PFSK-1 (cell line): ENCODE measurements around the gene NFATC2IP.

Experiments
- FOXP2 ChIP-seq: optimal IDR thresholded peaks from 2 replicates; pipeline ENCODE3; 2011; ENCODE audit warnings: borderline replicate concordance, control low read depth, inconsistent platforms; ENCODE audit not compliant: insufficient read depth; ENCODE audit errors: extremely low read length, extremely low read depth
- POLR2AphosphoS5 ChIP-seq: IDR thresholded peaks from 2 replicates; pipeline ENCODE4 v1.6.1; 2012; ENCODE audit warnings: low read depth, mild to moderate bottlenecking, control low read depth, low read length, moderate library complexity
- SIN3A ChIP-seq: IDR thresholded peaks from 2 replicates; pipeline ENCODE4 v1.6.1; 2012; ENCODE audit warnings: mild to moderate bottlenecking, low read length, moderate library complexity, borderline replicate concordance; ENCODE audit not compliant: insufficient read depth
- TAF1 ChIP-seq: IDR thresholded peaks from 2 replicates; pipeline ENCODE4 v1.6.1; 2012; ENCODE audit warnings: low read length, control low read depth, borderline replicate concordance; ENCODE audit not compliant: insufficient read depth
- TF ChIP-seq, protein P1 (sequence below), 2 experiments: IDR thresholded peaks; 2 replicates each; pipeline versions ENCODE4 v1.6.1 to v1.8.0; 2011 to 2012; ENCODE audit warnings: low read depth in 2 of 2, low read length in 2 of 2, control low read depth in 1 of 2, inconsistent platforms in 1 of 2, mild to moderate bottlenecking in 1 of 2, moderate library complexity in 1 of 2; ENCODE audit not compliant: insufficient read depth in 1 of 2

NFATC2IP gene

DNA sequence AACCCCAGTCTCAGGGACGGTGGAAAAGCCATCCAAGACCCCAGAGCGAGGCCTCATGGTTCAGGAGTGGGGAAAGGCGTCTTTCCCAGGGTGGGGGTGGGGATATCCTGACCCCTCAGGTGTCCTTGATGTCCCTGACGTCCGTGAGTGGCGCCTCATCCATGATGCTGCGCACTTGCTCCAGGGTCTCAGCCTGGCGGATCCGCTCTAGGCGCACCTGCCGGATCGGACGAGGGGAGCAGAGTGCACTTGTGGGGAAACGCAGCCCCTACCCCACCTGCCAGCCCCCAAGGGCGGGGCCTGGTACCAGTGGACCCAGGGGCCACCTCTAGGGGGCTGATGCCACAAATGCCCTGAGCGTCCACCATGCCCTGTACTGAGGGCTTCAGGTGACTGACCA lies 45.9 kb upstream of the NFATC2IP start:
- TF ChIP-seq SIN3A (no peak), TAF1 (no peak), FOXP2 (no peak), POLR2AphosphoS5 (no peak)
- TF ChIP-seq, protein P1, sequence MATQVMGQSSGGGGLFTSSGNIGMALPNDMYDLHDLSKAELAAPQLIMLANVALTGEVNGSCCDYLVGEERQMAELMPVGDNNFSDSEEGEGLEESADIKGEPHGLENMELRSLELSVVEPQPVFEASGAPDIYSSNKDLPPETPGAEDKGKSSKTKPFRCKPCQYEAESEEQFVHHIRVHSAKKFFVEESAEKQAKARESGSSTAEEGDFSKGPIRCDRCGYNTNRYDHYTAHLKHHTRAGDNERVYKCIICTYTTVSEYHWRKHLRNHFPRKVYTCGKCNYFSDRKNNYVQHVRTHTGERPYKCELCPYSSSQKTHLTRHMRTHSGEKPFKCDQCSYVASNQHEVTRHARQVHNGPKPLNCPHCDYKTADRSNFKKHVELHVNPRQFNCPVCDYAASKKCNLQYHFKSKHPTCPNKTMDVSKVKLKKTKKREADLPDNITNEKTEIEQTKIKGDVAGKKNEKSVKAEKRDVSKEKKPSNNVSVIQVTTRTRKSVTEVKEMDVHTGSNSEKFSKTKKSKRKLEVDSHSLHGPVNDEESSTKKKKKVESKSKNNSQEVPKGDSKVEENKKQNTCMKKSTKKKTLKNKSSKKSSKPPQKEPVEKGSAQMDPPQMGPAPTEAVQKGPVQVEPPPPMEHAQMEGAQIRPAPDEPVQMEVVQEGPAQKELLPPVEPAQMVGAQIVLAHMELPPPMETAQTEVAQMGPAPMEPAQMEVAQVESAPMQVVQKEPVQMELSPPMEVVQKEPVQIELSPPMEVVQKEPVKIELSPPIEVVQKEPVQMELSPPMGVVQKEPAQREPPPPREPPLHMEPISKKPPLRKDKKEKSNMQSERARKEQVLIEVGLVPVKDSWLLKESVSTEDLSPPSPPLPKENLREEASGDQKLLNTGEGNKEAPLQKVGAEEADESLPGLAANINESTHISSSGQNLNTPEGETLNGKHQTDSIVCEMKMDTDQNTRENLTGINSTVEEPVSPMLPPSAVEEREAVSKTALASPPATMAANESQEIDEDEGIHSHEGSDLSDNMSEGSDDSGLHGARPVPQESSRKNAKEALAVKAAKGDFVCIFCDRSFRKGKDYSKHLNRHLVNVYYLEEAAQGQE (IDR thresholded peaks at IDR 0.05; ENCODE audit: insufficient read depth in 1 of 2, low read depth in 2 of 2, low read length in 2 of 2), result no peak

DNA sequence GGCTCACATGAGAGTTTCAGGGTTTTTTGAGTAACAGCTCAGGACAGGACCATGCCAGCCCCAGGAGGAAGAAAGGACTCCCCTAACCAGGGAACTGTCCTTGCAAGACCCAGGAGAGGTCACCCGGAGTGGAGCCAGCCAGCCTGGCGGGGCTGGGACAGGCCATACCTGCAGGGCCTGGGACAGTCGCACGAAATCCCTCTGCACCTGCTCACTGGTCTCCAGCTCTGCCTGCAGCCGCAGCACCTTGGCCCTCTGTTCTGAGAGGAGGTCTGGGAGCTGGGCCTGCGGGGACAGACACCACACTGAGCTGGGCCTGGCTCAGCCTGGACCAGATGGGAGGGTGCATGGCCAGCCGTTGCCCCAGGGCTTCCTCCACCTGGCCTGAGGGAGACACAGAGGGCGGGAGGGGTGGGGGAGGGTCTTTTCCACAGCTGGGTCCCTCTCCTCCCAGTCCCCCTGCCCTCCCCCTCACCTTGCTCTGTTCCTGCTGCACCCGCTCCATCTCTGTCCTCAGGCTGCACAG lies 45.4 kb upstream of the NFATC2IP start:
- TF ChIP-seq FOXP2 (no peak), SIN3A (no peak)

DNA sequence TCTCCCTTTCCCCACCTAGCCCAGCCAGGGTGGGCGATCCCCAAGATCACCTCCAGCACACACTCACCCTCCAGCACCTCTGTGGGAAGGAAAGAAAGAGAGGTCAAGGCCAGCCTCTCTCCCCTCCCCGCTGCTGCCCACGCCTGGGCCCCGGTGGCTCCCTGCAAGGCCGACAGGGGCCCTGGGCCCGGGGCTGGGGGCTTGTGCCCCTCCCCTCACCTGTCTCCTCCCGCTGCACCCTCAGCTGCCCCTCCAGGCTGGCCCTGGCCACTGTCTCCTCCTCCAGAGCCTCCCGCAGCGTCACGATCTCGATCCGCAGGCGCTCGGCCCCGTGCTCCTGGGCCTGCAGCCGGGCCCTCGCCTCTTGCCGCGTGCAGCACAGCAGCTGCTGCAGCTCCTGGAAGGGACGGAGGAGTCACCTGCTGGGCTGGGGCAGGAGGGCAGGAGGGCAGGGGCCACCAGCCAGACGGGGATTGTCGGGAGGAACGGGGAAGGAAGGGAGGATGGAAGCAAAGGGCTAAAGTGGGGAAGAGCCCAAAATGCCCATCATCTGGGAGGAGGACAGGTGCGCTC lies 44.9 kb upstream of the NFATC2IP start:
- no peak for TF ChIP-seq SIN3A
- no peak for TF ChIP-seq POLR2AphosphoS5
- TF ChIP-seq TAF1, result no peak
- no peak for TF ChIP-seq FOXP2
- TF ChIP-seq, protein P1 (IDR thresholded peaks at IDR 0.05; ENCODE audit: insufficient read depth in 1 of 2, low read depth in 2 of 2, low read length in 2 of 2), result no peak

DNA sequence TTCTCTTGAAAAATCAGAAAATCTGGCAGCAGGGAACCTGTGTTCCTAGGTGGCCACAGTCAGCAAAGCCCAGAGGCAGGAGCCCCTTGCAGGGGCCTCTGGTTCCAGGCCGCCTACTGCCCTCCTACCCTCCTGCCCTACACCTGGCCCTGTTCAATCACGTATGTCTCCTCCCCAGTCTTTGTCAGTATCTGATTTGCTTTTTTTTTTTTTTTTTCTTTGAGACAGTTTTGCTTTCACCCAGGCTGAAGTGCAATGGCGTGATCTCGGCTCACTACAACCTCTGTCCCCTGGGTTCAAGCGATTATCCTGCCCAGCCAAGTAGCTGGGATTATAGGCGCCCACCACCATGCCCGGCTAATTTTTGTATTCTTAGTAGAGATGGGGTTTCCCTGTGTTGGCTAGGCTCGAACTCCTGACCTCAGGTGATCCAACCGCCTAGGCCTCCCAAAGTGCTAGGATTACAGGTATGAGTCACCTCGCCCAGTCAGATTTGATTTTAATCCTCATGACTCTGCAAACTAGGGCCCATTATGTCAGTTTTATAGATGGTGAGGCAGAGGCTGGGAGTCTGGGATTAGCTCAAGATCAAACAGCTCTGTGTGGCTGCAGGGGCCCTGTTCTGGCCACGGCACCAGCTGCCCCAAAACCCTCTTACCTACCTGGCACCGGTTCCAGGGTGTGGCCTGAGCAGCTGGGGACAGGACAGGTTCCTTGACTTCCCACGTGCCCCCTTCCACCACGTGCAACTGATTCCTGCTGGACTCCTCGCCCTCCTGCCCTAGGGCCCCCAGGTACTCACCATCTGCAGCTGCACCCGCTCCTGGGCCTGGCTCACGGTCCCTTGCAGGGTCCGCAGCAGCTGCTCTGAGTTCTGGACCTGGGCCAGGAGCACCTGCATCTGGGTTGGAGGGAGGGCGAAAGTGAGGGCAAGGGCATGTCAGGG lies 40.4 kb upstream of the NFATC2IP start:
- TF ChIP-seq, protein P1 (IDR thresholded peaks at IDR 0.05; ENCODE audit: insufficient read depth in 1 of 2, low read depth in 2 of 2, low read length in 2 of 2), result no peak
- TF ChIP-seq POLR2AphosphoS5, result no peak
- TF ChIP-seq FOXP2, result no peak
- no peak for TF ChIP-seq TAF1
- TF ChIP-seq SIN3A, result no peak

DNA sequence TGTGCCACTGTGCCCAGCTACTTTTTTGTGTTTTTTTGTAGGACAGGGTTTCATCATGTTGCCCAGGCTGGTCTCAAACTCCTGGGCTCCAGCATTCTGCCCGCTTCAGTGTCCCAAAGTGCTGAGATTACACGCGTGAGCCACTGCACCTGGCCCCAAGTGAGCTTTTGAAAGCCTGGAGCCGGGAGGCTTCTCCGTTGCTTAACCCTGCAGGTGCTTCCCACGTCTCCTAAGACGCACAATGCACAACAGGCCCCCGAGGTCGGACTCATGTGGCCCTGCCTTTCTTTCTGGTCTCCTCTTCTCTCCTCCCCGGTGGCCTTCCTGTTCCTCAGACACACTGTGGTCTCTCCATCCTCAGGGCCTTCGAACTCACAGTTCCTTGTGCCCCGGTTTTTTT lies 38.2 kb upstream of the NFATC2IP start:
- TF ChIP-seq, protein P1 (IDR thresholded peaks at IDR 0.05; ENCODE audit: insufficient read depth in 1 of 2, low read depth in 2 of 2, low read length in 2 of 2), result no peak
